OCI-LY7 (cell line): ENCODE measurements around the gene KCTD13. TPM values are rescaled to one million over a fixed set of nuclear protein-coding genes. Genes with fewer than 3 reads are reported as not detected.

Experiments used
- BruUV-seq: library from RNA; stranded (reverse); fragments of 400-500 nt; replicated peaks from 2 replicates; lab custom pipeline; 2021; lab: Mats Ljungman, UMichigan
- CTCF ChIA-PET: fragments of 300-600 bp; sonication (Branson Sonifier 250); formaldehyde crosslinking; loops from one replicate; lab custom pipeline; 2022; ENCODE audit warnings: antibody characterized with exemption; ENCODE audit not compliant: unreplicated experiment; lab: Charles Lee
- POLR2A ChIA-PET: fragments of 300-600 bp; sonication (Branson Sonifier 250); formaldehyde crosslinking; loops from one replicate; lab custom pipeline; 2022; ENCODE audit warnings: antibody characterized with exemption; lab: Charles Lee
- DNase-seq: peaks from one replicate; pipeline ENCODE4 v3.0.0-alpha.2; 2015; ENCODE audit warnings: low spot score
- H2AFZ ChIP-seq: fragments of 200-600 bp; sonication (generic), shearing (Covaris generic); 2 replicates; pipeline ENCODE4 v1.6.1; 2014; ENCODE audit warnings: mild to moderate bottlenecking, antibody characterized with exemption, low read length, moderate library complexity
- H3K27ac ChIP-seq: fragments of 200-600 bp; sonication (generic); 2 replicates; pipeline ENCODE4 v1.5.1; 2014; ENCODE audit warnings: mixed run types, low read depth, mild to moderate bottlenecking, moderate library complexity, low read length, inconsistent platforms; ENCODE audit not compliant: poor library complexity, severe bottlenecking
- H3K36me3 ChIP-seq: fragments of 200-600 bp; sonication (generic); 2 replicates; pipeline ENCODE4 v1.6.1; 2014; ENCODE audit warnings: mild to moderate bottlenecking, antibody characterized with exemption, low read length, moderate library complexity, mixed read lengths; ENCODE audit not compliant: insufficient read depth
- H3K4me1 ChIP-seq: fragments of 200-600 bp; sonication (generic); 2 replicates; pipeline ENCODE4 v1.5.1; 2014; ENCODE audit warnings: mild to moderate bottlenecking, low read length; ENCODE audit not compliant: insufficient read depth, poor library complexity, severe bottlenecking
- H3K4me2 ChIP-seq: fragments of 200-600 bp; sonication (generic); 2 replicates; pipeline ENCODE4 v1.6.1; 2014; ENCODE audit warnings: mild to moderate bottlenecking, low read length
- H3K4me3 ChIP-seq: fragments of 200-600 bp; sonication (generic); 2 replicates; pipeline ENCODE4 v1.5.1; 2014; ENCODE audit warnings: mild to moderate bottlenecking, low read depth, low read length; ENCODE audit not compliant: poor library complexity, severe bottlenecking
- H3K79me2 ChIP-seq: fragments of 200-600 bp; sonication (generic); 2 replicates; pipeline ENCODE4 v1.6.1; 2016; ENCODE audit warnings: low read depth, mild to moderate bottlenecking, low read length, moderate library complexity, mixed read lengths; ENCODE audit not compliant: insufficient read depth
- H3K9me2 ChIP-seq: fragments of 200-600 bp; sonication (generic); 2 replicates; pipeline ENCODE4 v1.6.1; 2016; ENCODE audit warnings: mild to moderate bottlenecking, low read length, mixed read lengths; ENCODE audit not compliant: insufficient read depth
- H3K9me3 ChIP-seq: fragments of 200-600 bp; sonication (generic); 2 replicates; pipeline ENCODE4 v1.6.1; 2014; ENCODE audit warnings: mild to moderate bottlenecking, mixed run types, low read length, mixed read lengths
- H4K20me1 ChIP-seq: fragments of 200-600 bp; sonication (generic); 2 replicates; pipeline ENCODE4 v1.6.1; 2014; ENCODE audit warnings: mild to moderate bottlenecking, antibody characterized with exemption, low read length, moderate library complexity, mixed read lengths; ENCODE audit not compliant: insufficient read depth
- EZH2phosphoT487 ChIP-seq: fragments of 200-600 bp; sonication (generic); IDR thresholded peaks from 2 replicates; pipeline ENCODE4 v1.6.1; 2018; ENCODE audit warnings: low read depth, borderline replicate concordance, mild to moderate bottlenecking, mixed run types, antibody characterized with exemption, low read length, moderate library complexity, mixed read lengths
- intact Hi-C: fragments of 100-400 bp; cut with micrococcal nuclease; formaldehyde crosslinking; loops from one replicate; pipeline ENCODE4 v1.10.0; 2022; ENCODE audit not compliant: unreplicated experiment
- total RNA-seq, 2 experiments: library from RNA; depleted of rRNA in 1 of 2; stranded (reverse); fragments of >200 nt in 1 of 2; shearing (Covaris generic) in 1 of 2; gene quantifications; 2 replicates each; pipeline ENCODE4 v1.2.3, GENCODE V29; 2014 to 2022
- TF ChIP-seq, protein P1 (sequence below): fragments of 200-600 bp; sonication (generic); conservative IDR thresholded peaks from 2 replicates; pipeline ENCODE4 v1.5.1; 2014; ENCODE audit warnings: mild to moderate bottlenecking, antibody characterized with exemption, low read length, moderate library complexity, mixed read lengths

The KCTD13 gene
- total RNA-seq, 2 experiments from 2014 or later: 15.9 to 48.0 TPM

DNA sequence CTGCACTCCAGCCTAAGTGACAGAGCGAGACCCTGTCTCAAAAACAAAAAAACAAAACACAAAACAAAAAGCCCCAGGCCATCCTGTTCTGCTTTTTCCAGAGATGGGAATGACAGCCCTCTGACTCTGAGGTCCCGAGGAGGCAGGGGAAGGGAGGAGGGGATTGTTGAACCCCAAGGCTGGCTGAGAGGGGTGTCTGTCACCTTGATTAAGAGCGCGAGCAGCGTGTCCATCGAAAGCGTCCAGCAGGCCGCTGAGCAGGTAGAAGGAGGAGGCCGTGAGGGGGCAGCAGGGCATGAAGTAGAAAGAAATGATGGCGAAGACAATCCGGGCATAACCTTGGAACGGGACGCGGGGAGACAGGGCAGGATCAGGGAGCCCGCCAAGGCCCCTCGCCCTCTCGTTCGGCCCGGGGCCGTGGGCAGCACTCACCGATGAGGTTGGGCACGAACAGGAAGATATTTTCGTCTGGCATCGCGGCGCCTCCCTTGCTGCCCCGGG lies 63.6 kb downstream of the KCTD13 start:
- H3K4me2 ChIP-seq: peak overlapping the region; percentile 97
- no peak for DNase-seq
- H4K20me1 ChIP-seq: no peaks in the 10 kb centered on the region
- peak overlapping the region; percentile 91 for H3K4me3 ChIP-seq
- intact Hi-C loops: loop anchor here (5.0 kb wide), 1 partner anchor 160 kb away; the partner anchor contains the start of gene C16orf92
- ChIA-PET POLR2A (no interaction called here), CTCF (no interaction called here)
- H3K36me3 ChIP-seq: peaks cover 23% of the 10 kb centered on the region; the same call in 1 of the 2 replicates
- peaks cover 8% of the 10 kb centered on the region; the same call in 1 of the 2 replicates for H3K79me2 ChIP-seq
- BruUV-seq: no TSS peak
- no peak for TF ChIP-seq EZH2phosphoT487
- TF ChIP-seq, protein P1, sequence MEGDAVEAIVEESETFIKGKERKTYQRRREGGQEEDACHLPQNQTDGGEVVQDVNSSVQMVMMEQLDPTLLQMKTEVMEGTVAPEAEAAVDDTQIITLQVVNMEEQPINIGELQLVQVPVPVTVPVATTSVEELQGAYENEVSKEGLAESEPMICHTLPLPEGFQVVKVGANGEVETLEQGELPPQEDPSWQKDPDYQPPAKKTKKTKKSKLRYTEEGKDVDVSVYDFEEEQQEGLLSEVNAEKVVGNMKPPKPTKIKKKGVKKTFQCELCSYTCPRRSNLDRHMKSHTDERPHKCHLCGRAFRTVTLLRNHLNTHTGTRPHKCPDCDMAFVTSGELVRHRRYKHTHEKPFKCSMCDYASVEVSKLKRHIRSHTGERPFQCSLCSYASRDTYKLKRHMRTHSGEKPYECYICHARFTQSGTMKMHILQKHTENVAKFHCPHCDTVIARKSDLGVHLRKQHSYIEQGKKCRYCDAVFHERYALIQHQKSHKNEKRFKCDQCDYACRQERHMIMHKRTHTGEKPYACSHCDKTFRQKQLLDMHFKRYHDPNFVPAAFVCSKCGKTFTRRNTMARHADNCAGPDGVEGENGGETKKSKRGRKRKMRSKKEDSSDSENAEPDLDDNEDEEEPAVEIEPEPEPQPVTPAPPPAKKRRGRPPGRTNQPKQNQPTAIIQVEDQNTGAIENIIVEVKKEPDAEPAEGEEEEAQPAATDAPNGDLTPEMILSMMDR: 0 out of 2 replicates have a peak, but pooled peaks have one; percentile 10
- H2AFZ ChIP-seq: peak overlapping the region; percentile 53
- peak overlapping the region; percentile 45 for H3K27ac ChIP-seq
- H3K4me1 ChIP-seq: peaks cover 11% of the 10 kb centered on the region
- H3K9me2 ChIP-seq: no peaks in the 10 kb centered on the region
- no peaks in the 10 kb centered on the region for H3K9me3 ChIP-seq

DNA sequence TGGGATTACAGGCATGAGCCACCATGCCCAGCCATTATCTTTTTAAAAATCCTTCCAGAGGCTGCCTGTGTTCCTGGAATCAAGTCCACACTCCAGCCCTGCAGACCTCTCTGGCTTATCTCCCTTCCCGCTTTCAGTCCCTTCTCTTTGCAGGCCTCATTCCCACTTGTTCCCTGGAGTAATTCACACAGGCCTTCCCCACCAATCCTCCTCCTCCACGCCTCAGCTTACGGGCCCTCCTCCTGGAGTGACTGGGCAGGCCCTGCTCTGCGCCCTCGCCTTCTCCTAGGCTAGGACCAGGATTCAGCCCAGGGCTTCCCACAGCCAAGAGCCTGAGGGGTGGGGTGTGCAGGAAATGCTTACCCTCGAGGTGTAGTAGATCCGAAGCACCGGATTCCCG lies 65.8 kb downstream of the KCTD13 start:
- H3K4me1 ChIP-seq: peaks cover 11% of the 10 kb centered on the region
- H3K4me2 ChIP-seq: no peak overlapping the region
- intact Hi-C loops: loop anchor here (5.0 kb wide), 1 partner anchor 162 kb away; the partner anchor contains the start of gene C16orf92
- H3K9me2 ChIP-seq: no peaks in the 10 kb centered on the region
- ChIA-PET CTCF (no interaction called here), POLR2A (no interaction called here)
- H3K27ac ChIP-seq: no peak overlapping the region
- H2AFZ ChIP-seq: no peak overlapping the region
- no peaks in the 10 kb centered on the region for H4K20me1 ChIP-seq
- no TSS peak for BruUV-seq
- peaks cover 8% of the 10 kb centered on the region; the same call in 1 of the 2 replicates for H3K79me2 ChIP-seq
- no peak for DNase-seq
- TF ChIP-seq, protein P1: no peak
- no peak for TF ChIP-seq EZH2phosphoT487
- H3K4me3 ChIP-seq: no peak overlapping the region
- no peaks in the 10 kb centered on the region for H3K9me3 ChIP-seq
- peaks cover 23% of the 10 kb centered on the region; the same call in 1 of the 2 replicates for H3K36me3 ChIP-seq

DNA sequence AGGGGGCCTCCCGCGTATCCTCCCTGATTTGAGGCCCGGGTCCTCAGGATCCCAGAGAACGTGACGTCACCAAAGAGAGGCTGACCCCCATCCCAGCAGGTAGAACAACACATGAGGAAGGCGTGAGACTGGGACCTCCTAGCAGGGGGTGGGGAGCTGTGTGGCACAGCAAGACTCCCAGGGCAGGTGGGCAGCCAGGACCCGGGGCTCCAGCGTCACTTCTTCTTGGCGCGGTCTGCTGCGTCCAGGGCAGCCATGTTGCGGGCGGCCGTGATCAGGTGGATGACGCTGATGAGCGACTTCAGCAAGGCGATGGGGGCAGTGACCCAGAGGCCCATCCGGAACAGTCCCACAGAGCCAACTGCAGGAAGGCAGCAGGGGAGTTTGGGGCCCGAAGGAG lies 67.1 kb downstream of the KCTD13 start:
- BruUV-seq: no TSS peak
- Histone ChIP-seq H3K4me1 (peaks cover 11% of the 10 kb centered on the region), H2AFZ (no peak overlapping the region), H4K20me1 (no peaks in the 10 kb centered on the region), H3K27ac (no peak overlapping the region), H3K79me2 (peaks cover 8% of the 10 kb centered on the region; the same call in 1 of the 2 replicates), H3K9me3 (no peaks in the 10 kb centered on the region), H3K36me3 (peaks cover 23% of the 10 kb centered on the region; the same call in 1 of the 2 replicates), H3K4me2 (no peak overlapping the region), H3K9me2 (no peaks in the 10 kb centered on the region), H3K4me3 (no peak overlapping the region)
- POLR2A ChIA-PET: no interaction called here
- TF ChIP-seq, protein P1: no peak
- no peak for TF ChIP-seq EZH2phosphoT487
- no peak for DNase-seq
- intact Hi-C loops: no loop called here
- CTCF ChIA-PET: no interaction called here
